ENCODE measurements around the gene GLMP.

GLMP gene

GRCh38 chr1:156249593-156249992 is 45.9 kb downstream of the GLMP start:
- TF ChIP-seq CREB1 (IDR thresholded peaks at IDR 0.05; ENCODE audit: low read depth) (no peak), CEBPB (IDR thresholded peaks at IDR 0.05) (no peak), TAF1 (IDR thresholded peaks at IDR 0.05; ENCODE audit: low read depth) (no peak), NFIC (IDR thresholded peaks at IDR 0.05) (no peak), RAD21 (IDR thresholded peaks at IDR 0.05; ENCODE audit: low read depth) (no peak), YY1 (IDR thresholded peaks at IDR 0.05; ENCODE audit: low read depth) (no peak), EGR1 (IDR thresholded peaks at IDR 0.05) (no peak), FOXM1 (IDR thresholded peaks at IDR 0.05; ENCODE audit: borderline replicate concordance, low read depth) (no peak)
- TF ChIP-seq, protein P1, sequence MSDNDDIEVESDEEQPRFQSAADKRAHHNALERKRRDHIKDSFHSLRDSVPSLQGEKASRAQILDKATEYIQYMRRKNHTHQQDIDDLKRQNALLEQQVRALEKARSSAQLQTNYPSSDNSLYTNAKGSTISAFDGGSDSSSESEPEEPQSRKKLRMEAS (IDR thresholded peaks at IDR 0.05), result no peak
- TF ChIP-seq, protein P2, sequence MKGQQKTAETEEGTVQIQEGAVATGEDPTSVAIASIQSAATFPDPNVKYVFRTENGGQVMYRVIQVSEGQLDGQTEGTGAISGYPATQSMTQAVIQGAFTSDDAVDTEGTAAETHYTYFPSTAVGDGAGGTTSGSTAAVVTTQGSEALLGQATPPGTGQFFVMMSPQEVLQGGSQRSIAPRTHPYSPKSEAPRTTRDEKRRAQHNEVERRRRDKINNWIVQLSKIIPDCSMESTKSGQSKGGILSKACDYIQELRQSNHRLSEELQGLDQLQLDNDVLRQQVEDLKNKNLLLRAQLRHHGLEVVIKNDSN (IDR thresholded peaks at IDR 0.05), result no peak

- TF ChIP-seq CEBPB (IDR thresholded peaks at IDR 0.05) (no peak), EP300 (IDR thresholded peaks at IDR 0.05; ENCODE audit: borderline replicate concordance) (no peak), NFIC (IDR thresholded peaks at IDR 0.05) (no peak), RAD21 (IDR thresholded peaks at IDR 0.05; ENCODE audit: low read depth) (no peak), EGR1 (IDR thresholded peaks at IDR 0.05) (no peak), TCF12 (IDR thresholded peaks at IDR 0.05; ENCODE audit: low read depth) (no peak), CREB1 (IDR thresholded peaks at IDR 0.05; ENCODE audit: low read depth) (no peak), TEAD4 (IDR thresholded peaks at IDR 0.05) (no peak), FOXM1 (IDR thresholded peaks at IDR 0.05; ENCODE audit: borderline replicate concordance, low read depth) (no peak), REST (IDR thresholded peaks at IDR 0.05; ENCODE audit: low read depth) (no peak), YY1 (IDR thresholded peaks at IDR 0.05; ENCODE audit: low read depth) (no peak), ZBTB7A (IDR thresholded peaks at IDR 0.05; ENCODE audit: low read depth) (no peak), TAF1 (IDR thresholded peaks at IDR 0.05; ENCODE audit: low read depth) (no peak)
- TF ChIP-seq, protein P2 (IDR thresholded peaks at IDR 0.05), result no peak
- TF ChIP-seq, protein P1 (IDR thresholded peaks at IDR 0.05), result no peak
Observed at GRCh38 chr1:156248323-156248683, 47.2 kb downstream of the GLMP start.

DNA sequence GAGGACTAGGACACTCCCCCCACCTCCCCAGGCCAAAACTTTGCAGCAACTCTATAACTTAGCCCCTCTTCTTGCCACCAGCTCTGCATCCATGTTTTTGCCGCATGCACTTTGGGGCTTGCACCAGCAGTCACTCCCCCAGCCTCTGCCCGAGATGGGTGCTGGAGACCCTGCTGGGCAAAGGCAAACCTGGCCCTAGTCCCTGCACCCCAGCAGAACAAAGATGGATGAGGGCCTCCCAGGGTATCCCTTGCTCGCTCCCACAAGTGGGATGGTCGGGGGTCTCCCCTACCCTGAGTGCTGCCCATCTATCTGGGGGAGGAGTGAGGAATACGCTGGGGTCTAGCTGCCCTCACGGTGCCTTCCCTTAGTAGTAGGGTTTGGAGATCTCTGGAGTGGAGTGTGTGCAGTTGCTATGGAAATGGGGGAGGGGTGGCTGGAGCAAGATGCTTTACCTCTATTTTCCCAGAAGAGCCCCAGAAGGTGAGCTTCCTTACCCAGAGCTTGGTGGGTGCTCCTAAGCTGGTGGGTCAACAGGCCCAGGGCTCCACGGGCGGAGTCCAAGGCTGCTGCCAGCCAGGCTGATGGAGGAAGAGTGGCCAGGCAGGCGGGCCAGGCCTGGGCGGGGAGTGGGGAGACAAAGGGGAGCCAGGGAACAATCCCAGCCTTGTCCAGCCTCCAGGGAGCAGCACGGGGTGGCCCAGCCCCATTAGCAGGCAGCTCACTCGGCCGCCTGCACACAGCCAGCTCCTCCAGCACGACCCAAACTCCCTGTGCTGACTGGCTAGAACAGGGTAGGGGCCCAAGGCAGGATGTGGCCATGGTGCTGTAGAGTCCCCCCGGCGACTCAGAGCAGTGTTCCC is 47.8 kb downstream of the GLMP start, which contains the start of gene PAQR6:
PAQR6 (minus strand) TSS at position 597 of the 863 bp plus-strand sequence. CDS start 1,325 bp downstream, outside the sequence.
- no peak for TF ChIP-seq YY1 (IDR thresholded peaks at IDR 0.05; ENCODE audit: low read depth)
- TF ChIP-seq RAD21 (IDR thresholded peaks at IDR 0.05; ENCODE audit: low read depth), result no peak
- TF ChIP-seq, protein P2 (IDR thresholded peaks at IDR 0.05), result no peak
- no peak for TF ChIP-seq REST (IDR thresholded peaks at IDR 0.05; ENCODE audit: low read depth)
- no peak for TF ChIP-seq TCF12 (IDR thresholded peaks at IDR 0.05; ENCODE audit: low read depth)
- no peak for TF ChIP-seq ZBTB7A (IDR thresholded peaks at IDR 0.05; ENCODE audit: low read depth)
- TF ChIP-seq TAF1 (IDR thresholded peaks at IDR 0.05; ENCODE audit: low read depth), result no peak
- TF ChIP-seq FOXM1 (IDR thresholded peaks at IDR 0.05; ENCODE audit: borderline replicate concordance, low read depth), result no peak
- TF ChIP-seq CREB1 (IDR thresholded peaks at IDR 0.05; ENCODE audit: low read depth), result no peak
- TF ChIP-seq NFIC (IDR thresholded peaks at IDR 0.05), result no peak; the same call in 1 of the 2 replicates
- TF ChIP-seq CEBPB (IDR thresholded peaks at IDR 0.05), result no peak
- TF ChIP-seq TEAD4 (IDR thresholded peaks at IDR 0.05), result no peak

DNA sequence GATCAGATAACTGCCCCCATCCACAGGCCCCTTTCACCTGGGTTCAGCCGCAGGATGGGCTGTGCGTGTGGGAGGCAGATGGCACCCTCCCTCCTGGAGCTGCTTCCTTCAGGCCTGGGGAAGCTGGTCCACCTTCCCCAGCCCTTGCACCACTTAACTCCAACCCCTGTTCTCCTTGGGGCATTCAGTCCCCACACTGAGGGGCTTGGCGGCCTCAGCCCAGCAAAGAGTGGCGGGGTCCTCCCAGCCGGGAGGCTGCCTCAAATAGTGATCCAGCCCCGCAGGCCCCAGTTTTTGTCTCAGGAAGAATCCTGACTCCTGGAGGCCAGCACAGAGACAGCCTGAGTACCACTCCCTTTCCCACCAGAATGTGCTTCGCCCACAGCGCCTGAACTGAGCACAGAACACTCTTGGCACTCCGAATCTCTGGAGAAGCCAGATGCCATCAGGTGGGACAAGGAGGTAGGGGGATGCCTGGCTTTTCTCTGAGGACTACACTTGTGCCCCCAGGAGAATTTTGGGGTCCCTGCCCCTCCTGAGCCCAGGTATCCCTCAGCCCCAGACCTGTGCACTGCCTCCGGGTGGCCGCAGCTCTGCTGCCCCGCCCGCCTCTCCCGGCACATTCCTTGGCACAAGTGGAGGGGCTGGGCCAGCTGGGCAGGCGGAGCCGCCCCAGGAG is 48.6 kb downstream of the GLMP start:
- TF ChIP-seq CEBPB (IDR thresholded peaks at IDR 0.05) (no peak), TCF12 (IDR thresholded peaks at IDR 0.05; ENCODE audit: low read depth) (no peak), EGR1 (IDR thresholded peaks at IDR 0.05) (no peak), TEAD4 (IDR thresholded peaks at IDR 0.05) (no peak), NFIC (IDR thresholded peaks at IDR 0.05) (peak; percentile 25; the same call in 1 of the 2 replicates), FOXM1 (IDR thresholded peaks at IDR 0.05; ENCODE audit: borderline replicate concordance, low read depth) (no peak), TAF1 (IDR thresholded peaks at IDR 0.05; ENCODE audit: low read depth) (peak; percentile 31; the same call in 1 of the 2 replicates), CREB1 (IDR thresholded peaks at IDR 0.05; ENCODE audit: low read depth) (no peak), EP300 (IDR thresholded peaks at IDR 0.05; ENCODE audit: borderline replicate concordance) (no peak), REST (IDR thresholded peaks at IDR 0.05; ENCODE audit: low read depth) (no peak), ZBTB7A (IDR thresholded peaks at IDR 0.05; ENCODE audit: low read depth) (peak; percentile 56; the same call in 1 of the 2 replicates), YY1 (IDR thresholded peaks at IDR 0.05; ENCODE audit: low read depth) (no peak), RAD21 (IDR thresholded peaks at IDR 0.05; ENCODE audit: low read depth) (no peak)
- TF ChIP-seq, protein P2 (IDR thresholded peaks at IDR 0.05), result no peak
- TF ChIP-seq, protein P1 (IDR thresholded peaks at IDR 0.05), result no peak

All from Ishikawa (cell line).